CD4-positive, alpha-beta T cell (primary cell): ENCODE measurements around the gene TMEM269. TPM values are rescaled to one million over a fixed set of nuclear protein-coding genes. Genes with fewer than 3 reads are reported as not detected.
"Not testable (repeated sequence)": the region's sequence is repeated elsewhere in the genome, so short reads cannot be mapped to it uniquely, and the experiment has no call there.

ENCODE experiments used
- ATAC-seq: fragments of 200-7000 bp; cut with Tn5 transposase; one replicate; pipeline ENCODE4 v1.10.0; 2022; ENCODE audit warnings: mild to moderate bottlenecking; ENCODE audit not compliant: poor library complexity
- CTCF ChIA-PET: fragments of 350-600 bp; sonication (Branson Sonifier 250); formaldehyde crosslinking; loops from one replicate; lab custom pipeline; 2021; ENCODE audit warnings: antibody characterized with exemption, inconsistent platforms; lab: Charles Lee
- POLR2A ChIA-PET: fragments of 350-600 bp; sonication (Branson Sonifier 250); formaldehyde crosslinking; loops from one replicate; lab custom pipeline; 2021; ENCODE audit warnings: antibody characterized with exemption, inconsistent platforms; lab: Charles Lee
- DNase-seq, 14 experiments: peaks; one replicate each; pipeline ENCODE4 v3.0.0-alpha.2; 2013 to 2020; ENCODE audit warnings: mixed read lengths in 2 of 14
- H3K27ac ChIP-seq, 2 donors: one replicate each; pipeline versions ENCODE4 v1.5.1 to v1.7.0; 2013; ENCODE audit warnings: low read length in 2 of 2, low read depth in 1 of 2, mild to moderate bottlenecking in 1 of 2
- H3K27me3 ChIP-seq, 2 experiments: 1 replicate in 1 of 2; 2 replicates in 1 of 2; pipeline versions ENCODE4 v1.6.1 to v1.7.0; 2013; ENCODE audit warnings: low read length in 2 of 2, control low read depth in 1 of 2, mild to moderate bottlenecking in 1 of 2, moderate library complexity in 1 of 2; ENCODE audit not compliant: insufficient read depth in 2 of 2, control insufficient read depth in 1 of 2
- H3K36me3 ChIP-seq: one replicate; pipeline ENCODE4 v1.6.1; 2013; ENCODE audit warnings: low read length, control low read depth; ENCODE audit not compliant: insufficient read depth
- H3K4me1 ChIP-seq: one replicate; pipeline ENCODE4 v1.6.1; 2013; ENCODE audit warnings: low read length, control low read depth; ENCODE audit not compliant: insufficient read depth
- H3K4me3 ChIP-seq: one replicate; pipeline ENCODE4 v1.5.1; 2013; ENCODE audit warnings: mild to moderate bottlenecking, low read length, moderate library complexity
- H3K9me3 ChIP-seq, 2 experiments: 1 replicate in 1 of 2; 2 replicates in 1 of 2; pipeline versions ENCODE4 v1.6.1 to v1.7.0; 2013; ENCODE audit warnings: low read length in 2 of 2, mild to moderate bottlenecking in 2 of 2, control low read depth in 1 of 2, moderate library complexity in 1 of 2; ENCODE audit not compliant: control insufficient read depth in 1 of 2, insufficient read depth in 1 of 2
- H3K27ac Mint-ChIP-seq: one replicate; pipeline ENCODE4 v1.8.0; 2020; ENCODE audit warnings: mixed read lengths
- H3K27me3 Mint-ChIP-seq: one replicate; pipeline ENCODE4 v1.8.0; 2021; ENCODE audit warnings: mixed read lengths
- H3K36me3 Mint-ChIP-seq: one replicate; pipeline ENCODE4 v1.8.0; 2021; ENCODE audit warnings: low read depth, mixed read lengths
- H3K4me1 Mint-ChIP-seq: one replicate; pipeline ENCODE4 v1.8.0; 2021; ENCODE audit warnings: low read depth, mixed read lengths
- H3K4me3 Mint-ChIP-seq: one replicate; pipeline ENCODE4 v1.8.0; 2020; ENCODE audit warnings: mild to moderate bottlenecking, mixed read lengths
- H3K9me3 Mint-ChIP-seq: one replicate; pipeline ENCODE4 v1.8.0; 2020; ENCODE audit warnings: mixed read lengths
- intact Hi-C, 2 experiments: fragments of 100-400 bp; cut with DNase I in 1 of 2; cut with micrococcal nuclease in 1 of 2; formaldehyde crosslinking; loops; one replicate each; pipeline versions ENCODE4 v1.15.1 to v1.9.0; 2023 to 2025; cut with DNase I, micrococcal nuclease
- total RNA-seq, 174 experiments: library from RNA in 2 of 174; stranded (reverse) in 2 of 174; gene quantifications; one replicate each; pipeline ENCODE4 v1.2.3 and lab custom pipeline; 2021 to 2026
- TF ChIP-seq, protein P1 (sequence below): fragments of 200-600 bp; IDR thresholded peaks from one replicate; pipeline ENCODE4 v1.8.0; 2022; ENCODE audit warnings: antibody characterized with exemption, mild to moderate bottlenecking

The TMEM269 gene
- total RNA-seq, 2 experiments from 2014 or later, result 0.60 to 1.1 TPM

- peaks cover 25% of the 10 kb centered on the region for H3K36me3 Mint-ChIP-seq
- no peaks in the 10 kb centered on the region for H3K9me3 Mint-ChIP-seq
These were observed 21.8 kb downstream of the TMEM269 start for GRCh38 chr1:42806593-42806992.

DNA sequence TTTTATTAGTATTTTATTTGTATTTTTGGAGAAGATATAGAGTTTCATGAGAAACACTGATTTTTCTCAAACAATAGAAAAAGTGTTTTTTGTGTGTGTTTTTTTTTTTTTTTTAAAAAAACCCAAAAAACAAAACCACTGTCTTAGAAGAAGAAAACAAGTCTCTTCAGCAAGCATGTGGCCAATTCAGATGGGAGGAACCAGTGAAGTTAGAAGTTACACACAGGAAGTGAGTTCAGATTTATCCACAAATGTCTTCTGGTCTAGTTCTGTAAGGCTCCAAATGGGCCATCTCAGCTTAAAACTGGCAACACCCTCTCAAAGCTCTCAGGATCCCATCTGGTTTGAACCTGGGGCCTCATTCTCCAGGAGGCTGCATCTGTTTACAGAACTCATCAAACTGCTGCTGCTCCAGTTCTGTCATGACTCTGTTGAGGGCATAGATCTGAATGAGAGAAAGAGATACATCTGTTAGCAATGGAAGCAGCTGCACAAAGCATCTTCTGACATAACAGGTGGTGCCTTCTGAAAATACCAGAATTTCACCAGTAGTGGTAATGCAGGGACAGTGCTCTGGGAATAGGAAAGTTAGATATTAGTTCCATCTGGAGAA, 22.4 kb downstream of the TMEM269 start:
- peak overlapping the region; percentile 57 for H3K27ac Mint-ChIP-seq
- Histone ChIP-seq H3K27ac (peak overlapping the region in 1 of 2 donors; percentile 18), H3K36me3 (peaks cover 8% of the 10 kb centered on the region), H3K4me1 (peaks cover 5% of the 10 kb centered on the region), H3K9me3 (no peaks in the 10 kb centered on the region), H3K4me3 (no peak overlapping the region), H3K27me3 (no peaks in the 10 kb centered on the region)
- DNase-seq (no peak), ATAC-seq (no peak)
- ChIA-PET POLR2A (interaction anchor here (1.4 to 2.2 kb wide), 2 partner anchors 9 to 40 kb away, joined by 4 to 13 read pairs; partner anchors contain the start of genes C1orf50, ERMAP and P3H1), CTCF (interaction anchor here (1.4 kb wide), 1 partner anchor 39 kb away, joined by 4 read pairs; the partner anchor contains the start of gene ZNF691)
- intact Hi-C loops, result no loop called here
- H3K4me3 Mint-ChIP-seq, result no peak overlapping the region
- H3K4me1 Mint-ChIP-seq, result peaks cover 10% of the 10 kb centered on the region
- H3K27me3 Mint-ChIP-seq, result no peaks in the 10 kb centered on the region
- peaks cover 29% of the 10 kb centered on the region for H3K36me3 Mint-ChIP-seq
- no peaks in the 10 kb centered on the region for H3K9me3 Mint-ChIP-seq
- TF ChIP-seq, protein P1, sequence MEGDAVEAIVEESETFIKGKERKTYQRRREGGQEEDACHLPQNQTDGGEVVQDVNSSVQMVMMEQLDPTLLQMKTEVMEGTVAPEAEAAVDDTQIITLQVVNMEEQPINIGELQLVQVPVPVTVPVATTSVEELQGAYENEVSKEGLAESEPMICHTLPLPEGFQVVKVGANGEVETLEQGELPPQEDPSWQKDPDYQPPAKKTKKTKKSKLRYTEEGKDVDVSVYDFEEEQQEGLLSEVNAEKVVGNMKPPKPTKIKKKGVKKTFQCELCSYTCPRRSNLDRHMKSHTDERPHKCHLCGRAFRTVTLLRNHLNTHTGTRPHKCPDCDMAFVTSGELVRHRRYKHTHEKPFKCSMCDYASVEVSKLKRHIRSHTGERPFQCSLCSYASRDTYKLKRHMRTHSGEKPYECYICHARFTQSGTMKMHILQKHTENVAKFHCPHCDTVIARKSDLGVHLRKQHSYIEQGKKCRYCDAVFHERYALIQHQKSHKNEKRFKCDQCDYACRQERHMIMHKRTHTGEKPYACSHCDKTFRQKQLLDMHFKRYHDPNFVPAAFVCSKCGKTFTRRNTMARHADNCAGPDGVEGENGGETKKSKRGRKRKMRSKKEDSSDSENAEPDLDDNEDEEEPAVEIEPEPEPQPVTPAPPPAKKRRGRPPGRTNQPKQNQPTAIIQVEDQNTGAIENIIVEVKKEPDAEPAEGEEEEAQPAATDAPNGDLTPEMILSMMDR, result no peak

More at GRCh38 chr1:42806593-42806992, 21.8 kb downstream of the TMEM269 start:
- Mint-ChIP-seq H3K4me1 (peaks cover 9% of the 10 kb centered on the region), H3K4me3 (no peak overlapping the region), H3K27ac (peak overlapping the region; percentile 57), H3K27me3 (no peaks in the 10 kb centered on the region)
- intact Hi-C loops, result no loop called here
- DNase-seq (no peak), ATAC-seq (no peak)
- Histone ChIP-seq H3K9me3 (no peaks in the 10 kb centered on the region), H3K36me3 (peaks cover 8% of the 10 kb centered on the region), H3K4me1 (peaks cover 5% of the 10 kb centered on the region), H3K27ac (no peak overlapping the region), H3K27me3 (no peaks in the 10 kb centered on the region), H3K4me3 (no peak overlapping the region)
- TF ChIP-seq, protein P1, result no peak
- ChIA-PET POLR2A (interaction anchor here (2.2 kb wide), 1 partner anchor 10 kb away, joined by 13 read pairs; the partner anchor contains the start of gene ERMAP), CTCF (no interaction called here)

DNA sequence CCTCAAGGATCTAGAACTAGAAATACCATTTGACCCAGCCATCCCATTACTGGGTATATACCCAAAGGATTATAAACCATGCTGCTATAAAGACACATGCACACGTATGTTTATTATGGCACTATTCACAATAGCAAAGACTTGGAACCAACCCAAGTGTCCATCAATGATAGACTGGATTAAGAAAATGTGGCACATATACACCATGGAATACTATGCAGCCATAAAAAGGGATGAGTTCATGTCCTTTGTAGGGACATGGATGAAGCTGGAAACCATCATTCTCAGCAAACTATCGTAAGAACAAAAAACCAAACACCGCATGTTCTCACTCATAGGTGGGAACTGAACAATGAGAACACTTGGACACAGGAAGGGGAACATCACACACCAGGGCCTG, 30.0 kb downstream of the TMEM269 start:
- not testable (repeated sequence) for H3K27ac Mint-ChIP-seq, H3K4me3 ChIP-seq, H3K36me3 ChIP-seq, H3K27me3 ChIP-seq, H3K27me3 Mint-ChIP-seq, ATAC-seq, H3K27ac ChIP-seq, H3K9me3 ChIP-seq, H3K9me3 Mint-ChIP-seq, H3K4me3 Mint-ChIP-seq, DNase-seq
- Mint-ChIP-seq H3K36me3 (peaks cover 29% of the 10 kb centered on the region), H3K4me1 (peaks cover 27% of the 10 kb centered on the region)
- POLR2A ChIA-PET, result interaction anchor here (3.3 kb wide), 1 partner anchor 31 kb away, joined by 23 read pairs; the partner anchor contains the start of gene ZNF691
- H3K4me1 ChIP-seq, result peaks cover 10% of the 10 kb centered on the region
- CTCF ChIA-PET, result interaction anchor here (1.2 to 3.4 kb wide), 2 partner anchors 32 to 259 kb away, joined by 4 to 20 read pairs; partner anchors contain the start of gene ZNF691
- intact Hi-C loops, result loop anchor here in 1 of 2 experiments (5.0 to 10.0 kb wide), 3 partner anchors 142 to 1130 kb away; partner anchors contain the start of genes IPO13, PPCS, SLC2A1 and ZMYND12
